ENCODE data around the gene ATP6V1G1. TPM values are rescaled to one million over a fixed set of nuclear protein-coding genes. Genes with fewer than 3 reads are reported as not detected.

ATP6V1G1 gene
- total RNA-seq, 1 donor from 2014 or later = 129 TPM

GRCh38 chr9:114612272-114612923 lies 24.8 kb downstream of the ATP6V1G1 start:
- no peak for DNase-seq

DNA sequence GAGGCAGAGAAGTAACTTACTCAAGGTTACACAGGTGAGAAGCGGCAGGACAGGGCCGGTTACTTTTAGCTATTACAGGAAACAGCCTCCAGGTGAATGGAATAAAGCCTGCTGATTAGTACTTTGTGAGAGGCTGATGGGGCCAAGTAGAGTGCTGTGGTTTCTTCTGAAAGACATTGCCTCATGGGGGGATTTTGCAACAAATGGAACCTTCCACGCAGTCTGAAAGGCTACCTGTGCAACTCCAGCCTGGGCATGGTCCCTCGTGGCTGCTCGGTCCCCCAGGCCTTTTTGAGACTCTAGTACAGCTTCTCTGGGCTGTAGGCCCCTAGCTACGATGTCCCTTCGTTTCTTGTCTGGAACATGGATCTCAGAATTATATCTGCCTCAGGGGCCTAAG lies 25.5 kb downstream of the ATP6V1G1 start:
- no peak for DNase-seq

DNA sequence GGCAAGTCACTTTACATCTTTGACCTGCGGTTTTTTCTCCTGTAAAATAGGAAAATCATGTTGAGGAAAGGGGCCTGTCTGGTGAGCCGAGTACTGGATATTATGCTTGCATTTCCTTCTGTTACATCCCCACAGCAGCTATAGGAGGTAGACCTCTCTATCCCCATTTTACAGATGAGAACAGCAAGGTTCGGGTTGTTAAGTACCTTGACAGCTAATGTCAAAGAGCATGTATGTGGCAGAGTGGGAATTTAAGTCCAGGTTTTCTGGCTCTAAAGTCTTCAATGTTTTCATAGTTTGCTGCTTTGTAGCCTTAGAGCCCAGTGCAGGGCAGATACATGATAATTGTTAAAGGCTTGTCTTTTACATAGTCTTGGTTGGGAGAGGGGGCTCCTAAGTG lies 26.4 kb downstream of the ATP6V1G1 start:
- DNase-seq = no peak

- no peak for DNase-seq
Measured at GRCh38 chr9:114614373-114614772, 26.8 kb downstream of the ATP6V1G1 start.

GRCh38 chr9:114616684-114617520 lies 29.3 kb downstream of the ATP6V1G1 start:
- DNase-seq = no peak

GRCh38 chr9:114619191-114619761 lies 31.7 kb downstream of the ATP6V1G1 start:
- no peak for DNase-seq

- DNase-seq = no peak
Measured at GRCh38 chr9:114621561-114621960, 34.0 kb downstream of the ATP6V1G1 start.

DNA sequence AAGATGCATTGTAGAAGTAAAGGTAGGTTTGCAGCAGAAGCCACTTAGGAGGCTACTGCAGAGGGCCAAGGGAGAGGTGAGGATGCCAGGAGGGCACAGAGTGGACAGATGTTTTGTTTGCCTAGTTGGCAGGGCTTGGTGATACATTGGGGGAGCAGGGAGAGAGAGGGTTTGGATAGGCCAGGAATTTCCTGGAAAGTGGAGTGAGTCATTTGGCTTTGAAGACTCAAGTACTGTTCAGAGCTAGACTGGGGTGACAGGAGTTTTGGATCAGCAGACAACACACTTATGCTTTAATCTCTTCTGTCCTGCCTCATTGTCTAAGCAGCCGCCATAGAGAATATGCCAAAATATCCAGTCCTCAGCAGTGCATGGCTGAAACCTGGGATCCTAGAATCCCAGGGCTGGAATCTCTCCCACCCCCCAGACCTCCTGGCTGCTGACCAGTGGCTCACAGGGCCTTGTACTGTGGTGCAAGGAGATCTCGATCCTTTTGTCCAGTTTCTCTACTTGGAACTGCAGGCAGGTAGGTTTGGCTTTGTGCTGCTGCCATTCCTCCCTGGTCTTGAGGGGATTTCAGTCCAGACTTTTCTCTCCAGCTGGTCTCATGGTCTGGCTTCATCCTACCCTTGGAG lies 34.5 kb downstream of the ATP6V1G1 start:
- no peak for DNase-seq

DNA sequence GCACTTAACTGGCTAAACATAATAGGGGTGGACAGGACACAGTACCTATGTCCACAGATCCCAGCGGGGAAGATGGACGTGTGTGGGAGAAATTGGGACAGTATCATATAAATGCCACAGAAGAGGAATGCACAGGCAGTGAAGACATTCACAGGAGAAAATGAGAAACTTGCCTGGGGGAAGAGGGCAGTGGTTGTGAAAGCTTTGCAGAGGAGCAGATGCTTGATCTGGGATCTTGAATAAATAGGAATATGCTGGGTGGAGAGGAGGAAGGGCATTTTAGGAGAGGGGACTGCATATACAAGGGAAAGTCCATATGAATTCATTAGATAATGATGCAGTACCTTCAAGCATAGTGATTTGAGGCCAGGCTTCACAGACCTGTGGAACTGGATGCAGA lies 37.1 kb downstream of the ATP6V1G1 start:
- no peak for DNase-seq

DNA sequence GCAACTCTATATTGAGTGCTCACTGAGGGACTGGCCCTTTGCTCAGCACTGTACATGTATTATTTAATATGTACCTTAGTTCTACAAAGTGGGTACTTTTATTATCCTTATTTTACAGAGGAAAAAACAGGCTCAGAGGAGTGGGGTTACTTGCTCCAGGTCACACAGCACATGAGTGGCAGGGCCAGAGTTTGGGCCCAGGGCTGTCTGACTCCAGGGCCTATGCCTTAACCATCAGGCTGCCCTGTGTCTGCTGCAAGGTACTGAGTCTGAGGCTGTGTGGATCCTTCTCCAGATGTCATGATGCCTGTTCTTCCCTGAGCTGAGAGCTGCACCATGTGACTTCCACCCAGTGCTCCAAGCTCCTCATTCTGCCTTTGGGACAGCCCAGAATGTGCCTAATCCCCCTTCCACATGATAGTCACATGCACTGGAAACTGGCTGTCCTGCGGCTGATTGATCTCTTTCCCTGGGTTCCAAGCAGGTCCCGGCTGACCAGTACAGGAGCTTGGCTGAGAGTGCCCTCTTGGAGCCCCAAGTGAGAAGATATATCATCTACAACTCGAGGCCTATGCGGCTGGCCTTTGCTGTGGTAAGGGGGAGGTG lies 38.9 kb downstream of the ATP6V1G1 start:
- DNase-seq = no peak

GRCh38 chr9:114627553-114627952 lies 40.0 kb downstream of the ATP6V1G1 start:
- no peak for DNase-seq

GRCh38 chr9:114629563-114630090 lies 42.1 kb downstream of the ATP6V1G1 start:
- no peak for DNase-seq

DNA sequence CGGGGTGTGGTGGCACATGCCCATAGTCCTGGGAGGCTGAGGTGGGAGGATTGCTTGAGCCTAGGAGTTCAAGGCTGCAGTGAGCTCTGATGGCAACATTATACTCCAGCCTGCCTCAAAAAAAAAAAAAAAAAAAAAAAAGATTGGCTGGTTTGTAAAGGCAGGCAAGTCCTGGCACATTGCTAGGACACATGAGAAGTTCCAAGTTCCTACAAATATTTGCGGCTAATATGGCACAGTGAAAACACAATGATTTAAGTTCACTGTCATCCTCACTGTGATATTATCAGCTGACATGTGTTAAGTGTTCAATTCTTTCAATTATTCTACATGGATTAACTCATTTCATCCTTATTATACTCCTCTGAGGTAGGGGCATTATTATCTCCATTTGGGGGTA lies 43.6 kb downstream of the ATP6V1G1 start:
- no peak for DNase-seq

DNA sequence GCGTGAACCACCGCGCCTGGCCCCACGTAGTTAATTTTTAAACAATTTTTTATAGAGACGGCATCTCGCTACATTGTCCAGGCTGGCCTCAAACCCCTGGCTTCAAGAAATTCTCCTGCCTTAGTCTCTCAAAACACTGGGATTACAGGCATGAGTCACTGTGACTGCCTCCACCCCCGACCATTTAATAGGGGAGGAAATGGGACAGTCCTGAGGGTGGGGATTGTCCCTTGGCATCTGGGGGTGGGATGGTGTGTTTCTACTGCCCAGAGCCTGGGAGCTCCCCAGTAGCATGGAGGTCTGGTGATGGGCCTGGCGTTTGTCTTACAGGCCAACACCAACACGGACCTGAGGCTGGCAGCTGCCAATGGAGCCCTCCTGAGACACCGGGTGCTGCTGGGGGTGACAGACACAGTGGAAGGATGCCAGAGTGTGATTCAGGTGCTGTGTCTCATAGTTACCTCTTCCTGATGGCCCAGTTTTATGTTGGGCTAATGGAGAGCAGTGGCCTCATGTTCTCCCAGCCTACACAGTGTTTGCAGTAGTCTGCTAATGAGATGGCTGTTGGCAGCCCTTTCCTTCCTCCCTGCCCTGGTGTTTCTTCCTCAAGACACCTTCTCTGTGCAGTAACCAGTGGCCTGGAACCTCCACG lies 46.0 kb downstream of the ATP6V1G1 start:
- DNase-seq = no peak

GRCh38 chr9:114634387-114634786 lies 46.8 kb downstream of the ATP6V1G1 start:
- no peak for DNase-seq

GRCh38 chr9:114638404-114638803 lies 50.8 kb downstream of the ATP6V1G1 start:
- DNase-seq = no peak

GRCh38 chr9:114641967-114642366 lies 54.4 kb downstream of the ATP6V1G1 start:
- DNase-seq = no peak

GRCh38 chr9:114643001-114643400 lies 55.4 kb downstream of the ATP6V1G1 start:
- no peak for DNase-seq

- no peak for DNase-seq
Measured at GRCh38 chr9:114643896-114644295, 56.3 kb downstream of the ATP6V1G1 start.
